Hepatocyte (in vitro differentiated cells): ENCODE results near the gene NCAPD2. TPM values are rescaled to one million over a fixed set of nuclear protein-coding genes. Genes with fewer than 3 reads are reported as not detected.

ENCODE experiments used
- DNase-seq: peaks from one replicate; pipeline ENCODE4 v3.0.0-alpha.2; 2016; ENCODE audit warnings: low spot score
- H2AFZ ChIP-seq: fragments of 200-600 bp; sonication (generic); 2 replicates; pipeline ENCODE4 v1.6.0; 2016; ENCODE audit warnings: antibody characterized with exemption, mild to moderate bottlenecking
- H3K27ac ChIP-seq: fragments of 200-600 bp; sonication (generic); 2 replicates; pipeline ENCODE4 v1.5.1; 2016; ENCODE audit warnings: mild to moderate bottlenecking
- H3K27me3 ChIP-seq: fragments of 200-600 bp; sonication (generic); 2 replicates; pipeline ENCODE4 v1.6.1; 2016
- H3K36me3 ChIP-seq: fragments of 200-600 bp; sonication (generic); replicated peaks from 2 replicates; pipeline ENCODE4 v1.5.1; 2016; ENCODE audit warnings: low read depth; ENCODE audit not compliant: insufficient read depth
- H3K4me1 ChIP-seq: fragments of 200-600 bp; sonication (generic); 2 replicates; pipeline ENCODE4 v1.5.1; 2016; ENCODE audit warnings: mild to moderate bottlenecking, moderate library complexity; ENCODE audit not compliant: insufficient read depth
- H3K4me2 ChIP-seq: fragments of 200-600 bp; sonication (generic); 2 replicates; pipeline ENCODE4 v1.6.0; 2016
- H3K4me3 ChIP-seq: fragments of 200-600 bp; sonication (generic); 2 replicates; pipeline ENCODE4 v1.5.1; 2016; ENCODE audit warnings: mild to moderate bottlenecking
- H3K79me2 ChIP-seq: fragments of 200-600 bp; sonication (generic); 2 replicates; pipeline ENCODE4 v1.6.0; 2017; ENCODE audit warnings: mild to moderate bottlenecking
- H3K9me2 ChIP-seq: fragments of 200-600 bp; sonication (generic); replicated peaks from 2 replicates; pipeline ENCODE4 v1.6.0; 2017; ENCODE audit warnings: mild to moderate bottlenecking; ENCODE audit not compliant: insufficient read depth
- H3K9me3 ChIP-seq: fragments of 200-600 bp; sonication (generic); 2 replicates; pipeline ENCODE4 v1.5.1; 2016; ENCODE audit warnings: low read depth, mild to moderate bottlenecking
- H4K20me1 ChIP-seq: fragments of 200-600 bp; sonication (generic); 2 replicates; pipeline ENCODE4 v1.6.0; 2016; ENCODE audit warnings: mild to moderate bottlenecking; ENCODE audit not compliant: insufficient read depth, poor library complexity, severe bottlenecking
- CTCF ChIP-seq: fragments of 200-600 bp; sonication (generic); IDR thresholded peaks from 2 replicates; pipeline ENCODE4 v1.5.1; 2016; ENCODE audit warnings: antibody characterized with exemption, mild to moderate bottlenecking; ENCODE audit not compliant: poor library complexity
- EZH2 ChIP-seq: fragments of 200-600 bp; sonication (generic); IDR thresholded peaks from 2 replicates; pipeline ENCODE4 v1.6.1; 2016; ENCODE audit warnings: antibody characterized with exemption, mild to moderate bottlenecking, borderline replicate concordance
- EZH2phosphoT487 ChIP-seq: fragments of 200-600 bp; sonication (generic); IDR thresholded peaks from one replicate; pipeline ENCODE4 v1.6.1; 2018; ENCODE audit warnings: antibody characterized with exemption, mild to moderate bottlenecking, low read depth, moderate library complexity; ENCODE audit not compliant: unreplicated experiment, severe bottlenecking
- WGBS: methylation state at CpG from one replicate; pipeline ENCODE4 v1.1.6; 2016; ENCODE audit warnings: low lambda C conversion rate; ENCODE audit errors: missing lambda C conversion rate; 5-methylcytosine and 5-hydroxymethylcytosine counted together
- polyA plus RNA-seq: library from polyadenylated mRNA; unstranded; fragments of >200 nt; fragmentation: Nextera tagmentation; extraction: Ambion mirVana; gene quantifications from 2 replicates; pipeline ENCODE4 v1.2.1, GENCODE V29; 2016
- total RNA-seq: library from RNA; depleted of rRNA; stranded (reverse); fragments of >200 nt; gene quantifications from 2 replicates; pipeline ENCODE4 v1.2.3, GENCODE V29; 2014

Gene NCAPD2
- total and polyA plus RNA-seq, 2 experiments from 2014 or later, result 13.7 to 26.7 TPM

GRCh38 chr12:6452245-6452943, 41.5 kb upstream of the NCAPD2 start:
- DNase-seq, result peak; percentile 35
- H4K20me1 ChIP-seq, result no peaks in the 10 kb centered on the region
- no peak for TF ChIP-seq EZH2
- TF ChIP-seq CTCF, result no peak
- no peak for TF ChIP-seq EZH2phosphoT487
- H3K9me2 ChIP-seq, result no peaks in the 10 kb centered on the region
- peaks cover 9% of the 10 kb centered on the region for H3K79me2 ChIP-seq
- WGBS, result 59% methylated on average over 9 of the region's 9 CpGs
- H3K4me2 ChIP-seq, result peak overlapping the region; percentile 84
- H3K27me3 ChIP-seq, result no peaks in the 10 kb centered on the region
- peak overlapping the region; percentile 0 for H3K4me3 ChIP-seq
- H3K27ac ChIP-seq, result peak overlapping the region; percentile 97
- no peaks in the 10 kb centered on the region for H3K9me3 ChIP-seq
- no peaks in the 10 kb centered on the region for H3K36me3 ChIP-seq
- peaks cover 25% of the 10 kb centered on the region for H3K4me1 ChIP-seq
- peak overlapping the region; percentile 92 for H2AFZ ChIP-seq

GRCh38 chr12:6452944-6453630, 40.8 kb upstream of the NCAPD2 start:
- WGBS, result 87% methylated on average over 17 of the region's 17 CpGs
- Histone ChIP-seq H3K9me3 (no peaks in the 10 kb centered on the region), H3K4me2 (peak overlapping the region; percentile 84), H3K9me2 (no peaks in the 10 kb centered on the region), H3K4me3 (no peak overlapping the region), H3K4me1 (peaks cover 25% of the 10 kb centered on the region), H4K20me1 (no peaks in the 10 kb centered on the region), H3K79me2 (peaks cover 9% of the 10 kb centered on the region), H3K27me3 (no peaks in the 10 kb centered on the region), H3K36me3 (no peaks in the 10 kb centered on the region), H3K27ac (peak overlapping the region; percentile 97), H2AFZ (no peak overlapping the region)
- DNase-seq, result no peak
- no peak for TF ChIP-seq EZH2phosphoT487
- TF ChIP-seq EZH2, result no peak
- TF ChIP-seq CTCF, result no peak

GRCh38 chr12:6457220-6457945, 36.5 kb upstream of the NCAPD2 start:
- Histone ChIP-seq H3K27ac (no peak overlapping the region), H3K4me2 (no peak overlapping the region), H3K27me3 (no peaks in the 10 kb centered on the region), H2AFZ (no peak overlapping the region), H3K9me2 (no peaks in the 10 kb centered on the region), H3K4me3 (no peak overlapping the region), H3K4me1 (peaks cover 2% of the 10 kb centered on the region), H3K9me3 (no peaks in the 10 kb centered on the region), H3K79me2 (no peaks in the 10 kb centered on the region), H4K20me1 (no peaks in the 10 kb centered on the region), H3K36me3 (no peaks in the 10 kb centered on the region)
- 96% methylated on average over 12 of the region's 12 CpGs for WGBS
- DNase-seq, result no peak
- TF ChIP-seq CTCF (no peak), EZH2phosphoT487 (no peak), EZH2 (no peak)
